Ovary (tissue), 3 donors: ENCODE results near the gene PLXDC2.

Experiments used
- CTCF ChIP-seq, 3 donors: fragments of 450-650 bp in 2 of 3; fragments of 200-600 bp in 1 of 3; IDR thresholded peaks; one replicate each; pipeline versions ENCODE4 v1.5.1 to v1.8.0; 2016 to 2022; ENCODE audit warnings: antibody characterized with exemption in 3 of 3, mild to moderate bottlenecking in 1 of 3
- POLR2A ChIP-seq: fragments of 450-650 bp; IDR thresholded peaks from one replicate; pipeline ENCODE4 v1.6.1; 2017; ENCODE audit warnings: antibody characterized with exemption, mild to moderate bottlenecking, moderate library complexity
- donor health status: DM: no; HTN: no; CAD: no.

- no peak for TF ChIP-seq POLR2A
- no peak for TF ChIP-seq CTCF (IDR thresholded peaks at IDR 0.05)
Measured at GRCh38 chr10:20234579-20234978, 418.3 kb downstream of the PLXDC2 start.
